Anterior cingulate cortex (tissue), 58 donors: ENCODE measurements around the gene RPL15.
"Not testable (repeated sequence)": the region's sequence is repeated elsewhere in the genome, so short reads cannot be mapped to it uniquely, and the experiment has no call there.

Experiments used
- DNase-seq, 58 donors: peaks; one replicate each; lab custom pipeline; 2025; lab: John Stamatoyannopoulos, UW

Gene RPL15

DNA sequence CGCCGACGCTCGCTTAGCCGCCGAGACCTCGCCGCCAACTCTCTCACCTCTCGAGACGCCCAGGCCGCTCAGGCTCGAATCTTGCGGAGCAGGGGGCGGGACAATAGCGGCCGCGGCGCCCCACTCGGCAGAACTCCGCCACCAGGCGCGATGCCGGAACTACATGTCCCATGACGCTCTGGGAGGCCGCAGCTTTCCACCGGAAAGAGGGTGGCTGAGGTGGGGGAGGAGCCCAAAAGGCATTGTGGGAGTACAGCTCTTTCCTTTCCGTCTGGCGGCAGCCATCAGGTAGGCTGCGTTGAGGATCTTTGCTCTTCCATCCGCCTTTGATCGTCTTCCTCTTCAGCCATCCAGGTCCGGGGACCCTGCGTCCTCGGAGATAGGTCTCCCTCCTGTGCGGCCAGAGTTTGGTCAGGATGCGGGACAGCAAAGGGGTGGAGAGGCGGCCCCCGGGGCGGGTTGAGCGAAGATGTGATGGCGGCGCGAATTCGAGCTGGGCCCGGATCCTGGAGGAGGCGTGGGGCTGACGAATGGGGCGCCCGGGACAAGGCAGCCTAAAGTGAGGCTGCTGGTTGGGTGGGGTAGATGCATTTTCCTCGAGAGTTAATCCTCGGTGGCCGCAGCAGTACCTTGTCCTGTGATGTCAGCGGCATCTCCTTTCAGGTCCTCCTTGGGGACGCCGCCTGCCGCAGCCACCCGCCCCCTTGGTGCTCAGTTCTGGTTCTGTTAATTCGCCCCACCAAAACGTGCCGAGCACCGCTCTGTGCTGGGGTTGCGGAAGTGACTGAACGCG, at the start of gene RPL15, which contains the start of gene NKIRAS1:
Gene RPL15, plus strand, starts transcription at position 247 of the 793 bp plus-strand sequence. CDS start 728 bp downstream, outside the sequence.
Gene NKIRAS1, minus strand, starts transcription at position 105 of the 793 bp plus-strand sequence. CDS start 6,086 bp downstream, outside the sequence.
- DNase-seq, result peak; percentile 50 to 98 (median 94)

DNA sequence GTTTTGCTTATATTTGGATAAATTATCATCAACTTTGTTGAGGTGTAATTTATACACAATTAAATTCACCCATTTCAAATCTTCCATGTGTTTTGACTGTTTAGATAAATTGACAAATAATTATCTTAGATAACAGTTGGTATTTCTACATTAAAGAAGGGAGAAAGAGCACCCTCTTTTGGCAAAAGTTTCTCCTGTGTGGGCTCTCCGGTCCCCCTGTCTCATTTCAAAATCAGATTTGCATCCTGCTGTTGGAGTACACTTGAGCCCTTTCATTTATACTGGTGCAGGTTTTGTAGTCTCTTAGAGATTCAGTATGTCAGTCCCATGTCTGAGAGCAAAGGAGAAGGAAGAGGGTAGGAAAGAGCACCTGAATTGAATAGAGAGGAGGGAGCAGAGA, 49.5 kb upstream of the RPL15 start:
- no peak for DNase-seq

DNA sequence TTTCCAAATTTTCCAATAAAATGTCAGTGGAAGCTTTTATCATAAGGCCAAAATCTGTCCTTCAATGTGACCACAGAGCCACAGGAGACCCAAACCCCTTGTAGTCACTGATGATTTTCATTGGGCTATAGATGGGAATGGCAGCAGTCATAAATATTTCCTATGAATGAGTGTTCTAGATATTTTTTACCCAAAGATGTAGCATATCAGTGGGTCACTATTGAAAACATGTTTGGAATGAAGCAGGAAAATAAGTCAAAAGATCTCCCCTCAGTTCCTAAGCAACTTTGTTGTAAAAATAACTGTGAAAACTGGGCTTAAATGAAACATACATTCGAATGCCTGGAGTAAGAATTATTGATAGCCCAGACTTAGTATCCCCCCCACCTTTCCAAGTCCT, 49.1 kb upstream of the RPL15 start:
- no peak for DNase-seq

- no peak for DNase-seq
These were observed 46.8 kb upstream of the RPL15 start for GRCh38 chr3:23869977-23870662.

DNA sequence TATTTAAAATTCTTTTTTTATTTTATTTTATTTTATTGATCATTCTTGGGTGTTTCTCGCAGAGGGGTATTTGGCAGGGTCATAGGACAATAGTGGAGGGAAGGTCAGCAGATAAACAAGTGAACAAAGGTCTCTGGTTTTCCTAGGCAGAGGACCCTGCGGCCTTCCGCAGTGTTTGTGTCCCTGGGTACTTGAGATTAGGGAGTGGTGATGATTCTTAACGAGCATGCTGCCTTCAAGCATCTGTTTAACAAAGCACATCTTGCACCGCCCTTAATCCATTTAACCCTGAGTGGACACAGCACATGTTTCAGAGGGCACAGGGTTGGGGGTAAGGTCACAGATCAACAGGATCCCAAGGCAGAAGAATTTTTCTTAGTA, 46.3 kb upstream of the RPL15 start:
- DNase-seq, result not testable (repeated sequence)

GRCh38 chr3:23871361-23871760, 45.6 kb upstream of the RPL15 start:
- not testable (repeated sequence) for DNase-seq

DNA sequence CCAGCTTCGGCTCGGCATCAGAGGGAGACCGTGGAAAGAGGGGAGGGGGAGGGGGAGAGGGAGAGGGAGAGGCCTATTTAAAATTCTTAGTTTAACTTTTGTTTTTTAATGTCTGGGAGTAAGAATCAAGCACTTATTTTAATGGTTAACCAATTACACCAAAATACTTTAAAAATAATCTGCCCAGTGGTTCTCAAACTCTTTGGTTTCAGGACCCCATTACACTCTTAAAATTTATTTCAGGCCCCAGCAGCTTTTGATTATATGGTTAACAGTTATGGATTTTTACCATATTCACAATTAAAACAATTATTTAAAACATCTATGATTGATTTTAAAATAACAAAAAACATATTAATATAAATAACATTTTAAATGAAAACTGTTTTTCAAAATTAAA, 44.6 kb upstream of the RPL15 start:
- DNase-seq, result no peak

GRCh38 chr3:23873941-23874340, 43.0 kb upstream of the RPL15 start:
- no peak for DNase-seq

DNA sequence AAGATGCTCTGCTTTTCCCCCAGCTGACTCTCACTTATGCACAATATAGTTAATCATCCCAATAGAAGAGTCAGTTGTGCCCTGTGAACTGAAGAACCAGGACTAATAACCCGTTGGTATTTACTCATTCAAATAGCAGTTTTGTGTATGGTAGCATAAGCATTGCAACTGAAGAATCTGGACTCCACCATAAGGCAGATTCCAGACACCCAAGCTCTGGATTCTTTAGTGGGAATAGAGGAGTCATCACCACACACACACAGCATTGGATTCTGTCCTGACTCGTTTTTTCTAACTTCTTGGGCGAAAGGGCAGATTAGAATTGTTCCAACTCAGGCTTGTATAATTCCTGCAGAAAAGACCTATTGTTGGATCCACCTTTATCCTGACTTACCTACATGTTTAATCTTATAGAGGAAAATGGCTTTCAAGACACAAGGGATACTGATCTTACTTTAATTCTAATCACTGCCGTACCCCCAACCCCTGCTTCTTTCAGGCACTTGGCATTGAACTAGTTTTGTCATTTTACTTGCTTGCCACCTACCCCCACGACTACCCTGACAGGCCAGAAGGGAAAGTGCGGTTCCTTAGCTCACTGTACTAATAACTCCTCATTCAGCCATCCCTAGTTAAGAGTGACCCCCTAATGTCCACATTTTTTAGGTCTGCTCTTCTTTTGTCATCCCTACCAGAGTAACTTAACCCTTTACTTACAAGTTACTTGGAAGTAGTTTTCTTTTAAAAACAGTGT, 42.4 kb upstream of the RPL15 start:
- DNase-seq, result no peak

- DNase-seq, result no peak
These were observed 41.7 kb upstream of the RPL15 start for GRCh38 chr3:23875113-23875725.

DNA sequence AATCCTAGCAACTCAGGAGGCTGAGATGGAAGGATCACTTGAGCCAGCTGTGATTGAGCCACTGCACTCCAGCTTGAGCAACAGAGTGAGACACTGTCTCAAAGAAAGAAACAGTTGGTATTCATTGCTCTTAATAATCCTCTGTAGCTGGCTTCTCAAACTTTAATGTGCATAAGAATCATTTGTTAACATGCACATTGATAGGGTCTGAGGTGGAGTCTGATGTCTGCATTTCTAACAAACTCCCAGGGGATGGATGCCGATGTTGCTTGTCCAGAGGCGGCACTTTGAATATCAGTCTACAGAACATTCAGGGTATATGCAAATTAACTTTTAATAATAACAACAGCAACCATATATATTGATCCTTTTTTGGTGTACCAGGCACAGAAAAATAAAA, 40.0 kb upstream of the RPL15 start:
- DNase-seq, result no peak

DNA sequence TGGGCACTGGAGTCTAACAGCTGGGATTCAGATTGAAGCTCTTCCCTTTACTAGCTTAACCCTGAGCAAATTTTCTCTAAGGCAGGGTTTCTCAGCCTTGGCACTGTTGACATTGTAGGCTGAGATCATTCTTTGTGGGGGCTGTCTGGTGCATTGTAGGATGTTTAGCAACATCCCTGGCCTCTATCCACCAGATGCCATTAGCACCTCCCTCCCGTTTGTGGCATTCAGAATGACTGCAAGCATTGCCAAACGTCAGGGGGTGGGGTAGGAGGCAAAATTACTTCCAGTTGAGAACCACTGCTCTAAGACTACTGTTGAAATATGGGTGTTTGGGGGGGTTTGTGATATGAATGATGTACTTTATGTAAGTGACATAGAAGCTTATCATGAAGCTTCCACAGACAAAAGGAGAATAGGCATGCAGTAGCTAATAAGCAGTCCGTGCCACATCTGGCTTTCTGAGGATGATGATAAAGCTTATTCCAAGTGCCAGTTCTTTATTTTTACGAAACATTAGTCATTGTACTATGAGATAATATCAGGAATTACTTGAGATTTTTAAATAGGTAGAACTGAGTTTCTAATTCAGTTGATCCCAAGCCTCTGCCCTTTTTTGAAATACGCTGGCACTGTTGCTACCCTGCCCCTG, 39.5 kb upstream of the RPL15 start:
- DNase-seq, result peak in 3 of 58 donors; percentile 9 to 44 (median 44)

DNA sequence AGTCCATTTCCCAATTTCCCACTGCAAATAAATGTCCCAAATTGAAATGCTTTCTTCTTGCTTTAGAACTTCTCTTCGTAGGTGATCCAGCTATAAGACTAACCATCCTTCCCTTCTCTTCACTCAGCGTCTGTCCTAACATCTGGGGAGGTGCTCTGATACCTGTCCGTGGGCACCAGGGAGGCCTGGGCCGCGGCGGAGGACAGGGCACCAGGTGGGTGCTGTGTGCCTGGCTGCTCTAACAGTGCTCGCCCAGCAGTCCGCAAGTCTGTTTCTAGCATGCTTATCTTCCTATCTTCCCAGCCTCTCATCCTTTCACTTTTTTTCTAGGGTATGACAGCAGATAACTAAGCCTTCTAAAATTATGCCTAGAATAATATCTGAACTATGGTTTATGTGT, 37.4 kb upstream of the RPL15 start:
- no peak for DNase-seq

DNA sequence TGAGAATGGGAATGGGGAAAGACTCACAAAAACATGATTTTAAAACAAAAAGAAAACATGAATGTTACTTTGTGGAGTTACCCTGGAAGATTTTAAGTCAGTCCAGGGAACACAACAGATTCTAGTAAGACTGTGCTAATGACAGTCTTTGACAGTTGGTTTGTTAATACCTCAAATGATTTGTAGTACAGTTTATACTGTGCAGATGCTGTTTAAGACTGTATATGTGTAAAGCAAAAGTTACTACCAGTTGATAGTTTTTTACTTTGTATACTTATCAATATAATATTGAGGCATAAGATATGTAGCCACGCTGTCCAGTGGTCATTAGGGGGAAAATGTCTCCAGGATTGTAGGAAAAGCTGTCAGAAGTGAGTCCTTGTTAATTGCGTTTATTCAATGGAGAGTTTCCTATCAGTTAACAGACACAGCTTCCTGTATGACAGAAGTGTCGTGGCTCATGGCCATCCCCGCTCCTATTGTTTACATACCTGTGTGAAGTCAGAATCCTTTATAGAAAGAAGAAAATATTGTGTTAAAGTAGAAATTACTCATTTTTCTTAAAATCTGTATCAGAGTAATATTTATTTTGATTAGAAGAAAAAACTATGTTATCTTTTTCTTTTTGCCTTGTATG, 36.1 kb upstream of the RPL15 start:
- DNase-seq, result no peak

DNA sequence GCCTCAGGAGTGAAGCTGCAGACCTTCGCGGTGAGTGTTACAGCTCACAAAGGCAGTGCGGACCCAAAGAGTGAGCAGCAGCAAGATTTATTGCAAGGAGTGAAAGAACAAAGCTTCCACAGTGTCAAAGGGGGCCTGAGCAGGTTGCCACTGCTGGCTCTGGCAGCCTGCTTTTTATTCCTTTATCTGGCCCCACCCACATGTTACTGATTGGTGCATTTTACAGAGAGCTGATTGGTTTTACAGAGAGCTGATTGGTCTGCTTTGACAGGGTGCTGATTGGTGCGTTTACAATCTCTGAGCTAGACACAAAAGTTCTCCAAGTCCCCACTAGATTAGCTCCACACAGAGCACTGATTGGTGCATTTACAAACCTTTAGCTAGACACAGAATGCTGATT, 34.9 kb upstream of the RPL15 start:
- not testable (repeated sequence) for DNase-seq

DNA sequence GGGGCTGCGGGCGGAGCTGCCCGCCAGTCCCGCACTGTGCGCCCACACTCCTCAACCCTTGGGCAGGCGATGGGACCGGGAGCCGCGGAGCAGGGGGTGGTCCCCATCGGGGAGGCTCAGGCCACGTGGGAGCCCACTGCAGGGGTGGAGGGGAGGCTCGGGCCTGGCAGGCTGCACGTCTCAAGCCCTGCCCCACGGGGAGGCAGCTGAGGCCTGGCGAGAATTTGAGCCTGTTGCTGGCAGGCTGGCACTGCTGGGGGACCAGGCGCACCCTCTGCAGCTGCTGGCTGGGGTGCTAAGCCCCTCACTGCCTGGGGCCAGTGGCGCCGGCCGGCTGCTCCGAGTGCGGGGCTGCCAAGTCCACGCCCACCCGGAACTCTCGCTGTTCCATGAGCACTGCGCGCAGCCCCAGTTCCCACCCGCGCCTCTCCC, 34.4 kb upstream of the RPL15 start:
- no peak for DNase-seq

- DNase-seq, result no peak
These were observed 32.5 kb upstream of the RPL15 start for GRCh38 chr3:23884481-23884880.

GRCh38 chr3:23885210-23885609, 31.7 kb upstream of the RPL15 start:
- DNase-seq, result no peak

DNA sequence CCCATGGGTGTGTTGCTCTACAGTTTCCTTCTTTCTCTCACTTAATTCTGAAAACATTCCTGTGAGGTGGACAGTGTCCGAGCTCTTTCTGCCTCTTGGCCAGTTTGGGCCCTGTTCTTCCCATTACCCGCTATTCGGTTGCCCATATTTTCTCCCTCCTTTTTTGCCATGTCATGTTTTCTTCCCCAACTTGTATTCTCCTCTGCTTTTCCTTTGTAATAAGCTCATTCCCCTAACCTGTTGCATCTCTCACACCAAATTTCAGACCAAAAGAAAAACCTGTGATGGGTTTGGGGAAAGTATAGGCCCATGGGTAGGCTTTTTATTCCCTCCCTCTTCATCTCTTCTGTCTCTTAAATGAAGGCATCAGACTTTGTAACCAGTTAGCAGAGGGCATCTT, 30.6 kb upstream of the RPL15 start:
- DNase-seq, result no peak
